Activated CD8-positive, alpha-beta memory T cell treated with anti-CD3 and anti-CD28 coated beads for 48 hours (primary cell): ENCODE data around the gene BGLAP.

Source experiments
- DNase-seq, 3 experiments: peaks; one replicate each; pipeline ENCODE4 v3.0.0-alpha.2; 2020; ENCODE audit warnings: low read depth in 2 of 3, low spot score in 2 of 3

The BGLAP gene

DNA sequence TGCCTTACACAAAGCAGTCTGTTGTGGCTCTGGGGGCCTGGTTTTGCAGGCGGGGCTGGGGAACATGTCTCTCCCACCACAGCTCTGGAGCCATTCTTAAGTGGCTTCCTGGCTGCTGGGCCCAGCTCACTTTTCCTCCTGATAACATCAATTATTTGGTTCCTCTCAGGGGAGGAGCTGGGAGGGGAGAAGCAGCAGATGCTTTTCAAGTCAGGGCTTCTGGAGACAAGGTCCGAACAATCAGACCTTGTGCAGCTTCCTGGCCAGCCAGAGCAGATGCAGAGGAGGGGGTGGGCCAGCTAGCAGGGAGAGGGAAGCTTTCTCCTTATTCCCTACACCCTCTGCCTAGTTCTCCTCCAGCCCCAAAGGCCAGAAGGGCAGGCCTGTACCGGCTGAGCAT is 9.5 kb downstream of the BGLAP start:
- DNase-seq = no peak

- DNase-seq = no peak
Measured at GRCh38 chr1:156253634-156254033, 11.7 kb downstream of the BGLAP start.

DNA sequence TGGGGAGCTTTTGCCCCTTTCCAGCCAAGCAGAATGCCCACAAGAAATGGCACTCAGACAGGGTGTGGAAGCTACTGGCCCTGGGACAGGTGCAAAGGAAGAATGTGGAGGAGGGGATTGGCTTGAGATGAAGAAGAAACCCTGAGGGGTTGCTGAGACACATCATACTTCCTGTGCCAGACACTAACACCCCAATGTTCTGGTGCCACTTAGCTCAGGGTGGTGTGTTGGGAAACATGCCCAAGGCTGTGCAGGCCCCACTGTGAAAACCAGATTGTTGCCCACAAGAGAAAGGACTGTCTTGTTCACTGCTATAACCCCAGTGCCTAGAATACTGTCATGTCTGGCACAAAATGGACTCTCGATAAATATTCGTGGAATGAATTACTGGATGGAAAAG is 15.7 kb downstream of the BGLAP start:
- no peak for DNase-seq

DNA sequence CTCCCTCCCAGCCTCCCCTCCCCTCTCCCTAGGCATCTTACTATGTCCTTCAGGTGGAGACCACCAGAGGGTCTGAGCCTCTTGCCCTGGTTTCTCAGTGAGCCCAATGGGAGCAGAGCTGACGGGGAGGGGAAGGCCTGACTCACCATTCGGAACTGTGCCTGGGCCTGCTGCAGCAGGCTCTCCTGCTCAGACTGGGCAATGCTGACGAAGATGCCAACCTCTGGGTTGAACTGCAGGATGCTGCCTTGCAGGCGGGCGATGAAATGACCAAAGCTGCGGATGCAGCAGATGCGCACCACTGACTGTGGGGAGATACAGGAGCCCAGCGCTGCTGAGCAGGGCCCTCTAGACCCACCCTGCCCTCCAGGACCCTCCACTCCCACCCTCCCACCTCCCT is 16.9 kb downstream of the BGLAP start:
- no peak for DNase-seq

- DNase-seq = no peak
Measured at GRCh38 chr1:156259805-156260204, 17.8 kb downstream of the BGLAP start.

- DNase-seq = no peak
Measured at GRCh38 chr1:156260896-156261295, 18.9 kb downstream of the BGLAP start.

GRCh38 chr1:156262461-156263287 is 20.7 kb downstream of the BGLAP start:
- no peak for DNase-seq

GRCh38 chr1:156263288-156263655 is 21.3 kb downstream of the BGLAP start:
- DNase-seq = no peak

GRCh38 chr1:156266051-156266450 is 24.1 kb downstream of the BGLAP start:
- no peak for DNase-seq

DNA sequence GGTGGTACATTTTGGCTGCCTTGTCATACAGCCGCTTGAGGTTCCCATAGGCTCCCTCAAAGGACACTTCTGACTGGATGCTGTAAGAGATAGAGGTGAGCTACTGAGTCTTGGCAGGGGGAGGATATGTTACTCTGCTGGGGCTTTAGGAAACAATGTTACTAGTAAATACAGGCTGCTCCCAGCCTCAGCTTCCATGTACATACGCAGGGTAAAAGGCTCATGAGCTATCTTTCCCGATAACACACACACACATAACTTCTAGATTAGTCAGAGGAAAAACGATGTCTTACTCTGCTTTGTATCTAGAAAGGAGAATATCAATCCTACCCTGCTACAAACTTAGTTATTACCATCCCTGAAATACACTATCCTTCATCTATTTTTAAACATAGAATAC is 26.4 kb downstream of the BGLAP start:
- no peak for DNase-seq

- no peak for DNase-seq
Measured at GRCh38 chr1:156270314-156270713, 28.3 kb downstream of the BGLAP start.

DNA sequence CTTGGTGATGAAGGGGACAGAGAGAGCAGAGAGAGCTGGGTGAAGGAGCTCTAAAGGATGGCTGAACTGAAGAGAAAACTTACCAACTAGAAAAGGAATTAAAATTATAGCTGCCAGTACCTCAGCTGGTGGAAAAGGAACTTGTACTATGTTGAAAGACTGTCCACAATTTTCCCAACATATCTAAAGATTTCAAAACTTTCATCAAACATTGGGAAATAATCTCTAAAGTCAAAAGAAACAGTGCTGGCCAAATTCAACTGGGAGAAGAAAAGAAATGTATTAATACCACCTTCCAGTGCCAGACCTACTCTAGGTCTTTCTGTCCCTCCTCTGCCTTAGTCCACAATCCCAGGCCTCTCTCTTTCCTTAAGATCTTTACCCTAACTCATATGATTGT is 34.5 kb downstream of the BGLAP start:
- no peak for DNase-seq

- no peak for DNase-seq
Measured at GRCh38 chr1:156276966-156277381, 35.0 kb downstream of the BGLAP start.

- DNase-seq = no peak
Measured at GRCh38 chr1:156279837-156280236, 37.9 kb downstream of the BGLAP start.

GRCh38 chr1:156281281-156281680 is 39.3 kb downstream of the BGLAP start:
- DNase-seq = peak in 1 of 3 experiments; percentile 18

- DNase-seq = no peak
Measured at GRCh38 chr1:156281693-156282478, 39.9 kb downstream of the BGLAP start.

GRCh38 chr1:156282479-156283222 is 40.7 kb downstream of the BGLAP start, which contains the start of gene SMG5:
SMG5 (minus strand) TSS chr1:156282825; CDS start chr1:156282680, 145 bp downstream.
- DNase-seq = peak; percentile 83 to 89 (median 86)

DNA sequence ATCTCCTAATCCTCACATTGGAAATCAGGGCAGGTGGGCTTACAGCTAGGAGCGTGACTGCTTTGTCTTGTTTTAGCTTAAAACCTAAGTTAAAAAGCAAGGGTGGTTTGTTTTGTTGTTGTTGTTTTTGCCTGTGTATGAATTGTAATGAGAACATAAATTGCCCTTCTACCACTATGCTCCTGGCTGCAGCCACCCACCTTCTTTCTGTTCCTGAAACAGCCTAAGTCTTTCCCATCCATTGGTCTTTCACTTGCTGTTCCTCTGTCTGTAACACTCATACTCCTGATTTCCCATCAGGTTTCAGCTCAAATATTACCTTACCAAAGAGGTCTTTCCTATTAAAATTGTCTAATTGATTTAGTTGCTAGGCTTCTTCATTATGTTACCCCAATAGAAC is 41.5 kb downstream of the BGLAP start:
- no peak for DNase-seq

DNA sequence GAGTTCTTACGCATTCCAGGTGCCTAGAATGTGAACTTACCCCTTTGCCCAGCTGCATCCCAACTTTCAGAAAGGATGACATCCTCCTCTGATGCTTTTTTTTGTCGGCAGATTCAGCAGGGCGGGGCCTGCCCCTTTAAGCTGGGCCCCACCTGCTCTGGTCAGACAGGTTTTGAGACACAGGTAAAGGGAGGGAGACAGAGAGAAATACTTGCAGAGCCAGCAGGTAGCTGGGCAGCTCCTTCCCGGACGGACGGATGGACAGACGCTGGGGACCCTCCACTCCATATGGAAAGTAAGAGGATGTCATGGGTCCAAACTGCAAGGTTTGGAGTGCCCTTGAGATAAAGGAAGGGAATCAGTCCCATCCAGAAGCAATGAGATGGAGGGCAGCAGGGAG is 42.1 kb downstream of the BGLAP start, which contains the start of gene TMEM79:
Gene TMEM79, plus strand, starts transcription at position 214 of the 400 bp plus-strand sequence. CDS start 902 bp downstream, outside the sequence.
- DNase-seq = no peak

GRCh38 chr1:156284757-156285156 is 42.8 kb downstream of the BGLAP start:
- no peak for DNase-seq

GRCh38 chr1:156285437-156285836 is 43.5 kb downstream of the BGLAP start:
- DNase-seq = no peak
